Measurements from ENCODE around the gene FGF12.

DNA sequence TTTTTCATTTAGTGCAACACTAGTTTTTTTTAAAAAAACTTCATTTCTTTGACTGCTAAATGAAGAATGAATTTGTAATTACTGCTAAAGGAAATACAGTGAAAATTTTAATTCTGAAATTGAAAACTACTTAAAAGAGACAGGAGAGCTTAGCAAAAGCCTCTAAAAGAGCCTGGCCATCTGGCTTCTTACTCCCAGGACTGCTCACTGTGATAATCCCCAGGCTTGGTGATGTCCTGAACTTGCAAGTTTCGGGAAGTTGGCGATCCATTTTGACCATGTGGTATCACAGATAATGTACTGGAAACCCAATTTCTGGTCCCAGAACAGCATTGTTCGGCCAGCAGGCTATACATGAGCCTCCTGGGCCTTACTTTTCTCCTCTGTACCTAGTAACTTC is 292.1 kb downstream of the FGF12 start:
- TF ChIP-seq, protein P1, sequence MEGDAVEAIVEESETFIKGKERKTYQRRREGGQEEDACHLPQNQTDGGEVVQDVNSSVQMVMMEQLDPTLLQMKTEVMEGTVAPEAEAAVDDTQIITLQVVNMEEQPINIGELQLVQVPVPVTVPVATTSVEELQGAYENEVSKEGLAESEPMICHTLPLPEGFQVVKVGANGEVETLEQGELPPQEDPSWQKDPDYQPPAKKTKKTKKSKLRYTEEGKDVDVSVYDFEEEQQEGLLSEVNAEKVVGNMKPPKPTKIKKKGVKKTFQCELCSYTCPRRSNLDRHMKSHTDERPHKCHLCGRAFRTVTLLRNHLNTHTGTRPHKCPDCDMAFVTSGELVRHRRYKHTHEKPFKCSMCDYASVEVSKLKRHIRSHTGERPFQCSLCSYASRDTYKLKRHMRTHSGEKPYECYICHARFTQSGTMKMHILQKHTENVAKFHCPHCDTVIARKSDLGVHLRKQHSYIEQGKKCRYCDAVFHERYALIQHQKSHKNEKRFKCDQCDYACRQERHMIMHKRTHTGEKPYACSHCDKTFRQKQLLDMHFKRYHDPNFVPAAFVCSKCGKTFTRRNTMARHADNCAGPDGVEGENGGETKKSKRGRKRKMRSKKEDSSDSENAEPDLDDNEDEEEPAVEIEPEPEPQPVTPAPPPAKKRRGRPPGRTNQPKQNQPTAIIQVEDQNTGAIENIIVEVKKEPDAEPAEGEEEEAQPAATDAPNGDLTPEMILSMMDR (IDR thresholded peaks at IDR 0.05): no peak
- no peak for TF ChIP-seq POLR2A (IDR thresholded peaks at IDR 0.05)
